SK-N-SH (cell line): ENCODE results near the gene NSUN4. TPM values are rescaled to one million over a fixed set of nuclear protein-coding genes. Genes with fewer than 3 reads are reported as not detected.

ENCODE experiments used
- CTCF ChIA-PET: fragments of 300-600, 350-600 bp; formaldehyde crosslinking; extraction: SDS; loops from one replicate; lab custom pipeline; 2021; lab: Yijun Ruan, JAX
- POLR2A ChIA-PET: fragments of 350-600 bp; sonication (Branson Sonifier 250); formaldehyde crosslinking; extraction: SDS; loops from one replicate; lab custom pipeline; 2020; ENCODE audit warnings: antibody characterized with exemption, inconsistent platforms; lab: Yijun Ruan, JAX
- DNase-seq: peaks from one replicate; pipeline ENCODE4 v3.0.0; 2012
- H2AFZ ChIP-seq: fragments of 200-600 bp; sonication (generic); 2 replicates; pipeline ENCODE4 v1.8.1; 2016; ENCODE audit warnings: antibody characterized with exemption, mild to moderate bottlenecking, low read depth
- H3F3A ChIP-seq: fragments of 200-600 bp; sonication (generic); replicated peaks from 2 replicates; pipeline ENCODE3; 2016; ENCODE audit warnings: antibody characterized with exemption, mild to moderate bottlenecking; ENCODE audit not compliant: insufficient read depth
- H3K27ac ChIP-seq, 2 experiments: fragments of 200-500 bp in 1 of 2; fragments of 200-600 bp in 1 of 2; sonication (Bioruptor generic) in 1 of 2; sonication (generic), shearing (Covaris generic) in 1 of 2; 2 replicates each; pipeline versions ENCODE4 v1.5.1 to v1.6.1; 2014 to 2016; ENCODE audit warnings: low read depth in 2 of 2, inconsistent platforms in 1 of 2, low read length in 1 of 2, mild to moderate bottlenecking in 1 of 2, mixed read lengths in 1 of 2
- H3K27me3 ChIP-seq: fragments of 200-600 bp; sonication (generic), shearing (Covaris generic); 2 replicates; pipeline ENCODE4 v1.6.1; 2016; ENCODE audit warnings: mixed run types; ENCODE audit not compliant: insufficient read depth
- H3K36me3 ChIP-seq, 2 experiments: fragments of 200-500 bp in 1 of 2; fragments of 200-600 bp in 1 of 2; sonication (Bioruptor generic) in 1 of 2; sonication (generic) in 1 of 2; replicated peaks in 1 of 2; 2 replicates each; pipeline versions ENCODE3 to v1.5.1; 2014 to 2016; ENCODE audit warnings: low read length in 1 of 2, mild to moderate bottlenecking in 1 of 2; ENCODE audit not compliant: insufficient read depth in 2 of 2, control insufficient read depth in 1 of 2
- H3K4me1 ChIP-seq, 2 experiments: fragments of 200-500 bp in 1 of 2; fragments of 200-600 bp in 1 of 2; sonication (Bioruptor generic) in 1 of 2; sonication (generic), shearing (Covaris generic) in 1 of 2; 2 replicates each; pipeline versions ENCODE4 v1.5.1 to v1.6.1; 2014 to 2016; ENCODE audit warnings: low read depth in 1 of 2, low read length in 1 of 2, mixed run types in 1 of 2; ENCODE audit not compliant: insufficient read depth in 2 of 2, control insufficient read depth in 1 of 2
- H3K4me2 ChIP-seq: fragments of 200-600 bp; sonication (generic), shearing (Covaris generic); 2 replicates; pipeline ENCODE4 v1.6.1; 2017; ENCODE audit warnings: mixed run types
- H3K4me3 ChIP-seq, 2 experiments: fragments of 200-500 bp in 1 of 2; fragments of 200-600 bp in 1 of 2; sonication (Bioruptor generic) in 1 of 2; sonication (generic), shearing (Covaris generic) in 1 of 2; 2 replicates each; pipeline versions ENCODE4 v1.5.1 to v1.8.1; 2014 to 2016; ENCODE audit warnings: low read depth in 2 of 2, inconsistent platforms in 1 of 2, low read length in 1 of 2, mild to moderate bottlenecking in 1 of 2, mixed read lengths in 1 of 2, moderate library complexity in 1 of 2
- H3K79me2 ChIP-seq: fragments of 200-600 bp; sonication (generic); 2 replicates; pipeline ENCODE4 v1.8.1; 2017; ENCODE audit warnings: mild to moderate bottlenecking; ENCODE audit not compliant: insufficient read depth
- H3K9ac ChIP-seq: fragments of 200-600 bp; sonication (generic); 2 replicates; pipeline ENCODE4 v1.6.1; 2017; ENCODE audit warnings: mixed run types
- H3K9me2 ChIP-seq: fragments of 200-600 bp; sonication (generic); 2 replicates; pipeline ENCODE4 v1.6.1; 2017; ENCODE audit warnings: mixed run types
- H3K9me3 ChIP-seq: fragments of 200-600 bp; sonication (generic); 2 replicates; pipeline ENCODE4 v1.6.1; 2017; ENCODE audit warnings: mixed run types, mild to moderate bottlenecking, moderate library complexity
- H4K20me1 ChIP-seq: fragments of 200-600 bp; sonication (generic); 2 replicates; pipeline ENCODE4 v1.6.1; 2017; ENCODE audit warnings: mild to moderate bottlenecking, mixed run types; ENCODE audit not compliant: insufficient read depth
- EP300 ChIP-seq, 2 experiments: IDR thresholded peaks; 2 replicates each; pipeline versions ENCODE4 v1.4.0 to v1.6.1; 2012; ENCODE audit warnings: borderline replicate concordance in 1 of 2, low read depth in 1 of 2, low read length in 1 of 2
- EZH2phosphoT487 ChIP-seq: fragments of 200-600 bp; sonication (generic); IDR thresholded peaks from 2 replicates; pipeline ENCODE4 v1.6.1; 2017; ENCODE audit warnings: low read depth, mixed run types, mild to moderate bottlenecking, antibody characterized with exemption, moderate library complexity, borderline replicate concordance
- FOSL2 ChIP-seq: IDR thresholded peaks from 2 replicates; pipeline ENCODE4 v1.4.0; 2012; ENCODE audit warnings: low read depth, mild to moderate bottlenecking, moderate library complexity, borderline replicate concordance
- FOXJ3 ChIP-seq: sonication (generic); formaldehyde crosslinking; IDR thresholded peaks from 2 replicates; pipeline ENCODE4 v1.5.1; 2020; ENCODE audit warnings: mild to moderate bottlenecking, missing genetic modification reagents
- FOXM1 ChIP-seq: IDR thresholded peaks from 2 replicates; pipeline ENCODE4 v1.4.0; 2012; ENCODE audit warnings: low read depth, mild to moderate bottlenecking
- GABPA ChIP-seq: IDR thresholded peaks from 2 replicates; pipeline ENCODE4 v1.4.0; 2012; ENCODE audit warnings: low read depth, mild to moderate bottlenecking
- GATA2 ChIP-seq: sonication (generic); formaldehyde crosslinking; IDR thresholded peaks from 2 replicates; pipeline ENCODE4 v1.5.0; 2020; ENCODE audit warnings: mild to moderate bottlenecking, missing genetic modification reagents
- JUND ChIP-seq: IDR thresholded peaks from 2 replicates; pipeline ENCODE4 v1.4.0; 2012
- MEF2A ChIP-seq: IDR thresholded peaks from 2 replicates; pipeline ENCODE4 v1.4.0; 2012; ENCODE audit warnings: low read depth, borderline replicate concordance
- MXI1 ChIP-seq: IDR thresholded peaks from 2 replicates; pipeline ENCODE4 v1.6.1; 2012; ENCODE audit warnings: mild to moderate bottlenecking, low read depth, low read length, improper control_type of control experiment
- NFIC ChIP-seq: IDR thresholded peaks from 2 replicates; pipeline ENCODE4 v1.4.0; 2012; ENCODE audit warnings: borderline replicate concordance
- POLR2AphosphoS5 ChIP-seq: IDR thresholded peaks from 2 replicates; pipeline ENCODE4 v1.6.1; 2012; ENCODE audit warnings: low read depth, low read length
- RCOR1 ChIP-seq: fragments of 150-350 bp; IDR thresholded peaks from 2 replicates; pipeline ENCODE4 v1.6.1; 2017; ENCODE audit warnings: antibody characterized with exemption, low read length
- RFX5 ChIP-seq: IDR thresholded peaks from 2 replicates; pipeline ENCODE4 v1.6.1; 2012; ENCODE audit warnings: mild to moderate bottlenecking, improper control_type of control experiment, low read length
- RXRA ChIP-seq: IDR thresholded peaks from 2 replicates; pipeline ENCODE4 v1.4.0; 2012; ENCODE audit warnings: low read depth, mild to moderate bottlenecking, borderline replicate concordance
- SMC3 ChIP-seq: IDR thresholded peaks from 2 replicates; pipeline ENCODE4 v1.6.1; 2012; ENCODE audit warnings: low read depth, low read length, improper control_type of control experiment
- YY1 ChIP-seq: IDR thresholded peaks from 2 replicates; pipeline ENCODE4 v1.4.0; 2012; ENCODE audit warnings: low read depth, mild to moderate bottlenecking
- WGBS: methylation state at CpG from one replicate; pipeline ENCODE4 v1.1.6; 2017; ENCODE audit warnings: low lambda C conversion rate; 5-methylcytosine and 5-hydroxymethylcytosine counted together
- polyA plus RNA-seq, 3 experiments: library from polyadenylated mRNA; depleted of rRNA; stranded (reverse); fragments of >200 nt; gene quantifications; 2 replicates each; pipeline ENCODE4 v1.2.3, GENCODE V29; 2012
- TF ChIP-seq, protein P1 (sequence below): IDR thresholded peaks from 2 replicates; pipeline ENCODE4 v1.4.0; 2012; ENCODE audit warnings: low read depth
- TF ChIP-seq, protein P2 (sequence below): IDR thresholded peaks from 2 replicates; pipeline ENCODE4 v1.4.0; 2012; ENCODE audit warnings: low read depth, borderline replicate concordance
- TF ChIP-seq, protein P3 (sequence below): fragments of 150-350 bp; IDR thresholded peaks from 2 replicates; pipeline ENCODE4 v1.6.1; 2017; ENCODE audit warnings: antibody characterized with exemption, low read length, low read depth, borderline replicate concordance
- TF ChIP-seq, protein P4 (sequence below): IDR thresholded peaks from 2 replicates; pipeline ENCODE4; 2012

NSUN4 gene
- polyA plus RNA-seq, 1 of the 3 experiments (the other 2 are of a cell fraction): 14.7 TPM

DNA sequence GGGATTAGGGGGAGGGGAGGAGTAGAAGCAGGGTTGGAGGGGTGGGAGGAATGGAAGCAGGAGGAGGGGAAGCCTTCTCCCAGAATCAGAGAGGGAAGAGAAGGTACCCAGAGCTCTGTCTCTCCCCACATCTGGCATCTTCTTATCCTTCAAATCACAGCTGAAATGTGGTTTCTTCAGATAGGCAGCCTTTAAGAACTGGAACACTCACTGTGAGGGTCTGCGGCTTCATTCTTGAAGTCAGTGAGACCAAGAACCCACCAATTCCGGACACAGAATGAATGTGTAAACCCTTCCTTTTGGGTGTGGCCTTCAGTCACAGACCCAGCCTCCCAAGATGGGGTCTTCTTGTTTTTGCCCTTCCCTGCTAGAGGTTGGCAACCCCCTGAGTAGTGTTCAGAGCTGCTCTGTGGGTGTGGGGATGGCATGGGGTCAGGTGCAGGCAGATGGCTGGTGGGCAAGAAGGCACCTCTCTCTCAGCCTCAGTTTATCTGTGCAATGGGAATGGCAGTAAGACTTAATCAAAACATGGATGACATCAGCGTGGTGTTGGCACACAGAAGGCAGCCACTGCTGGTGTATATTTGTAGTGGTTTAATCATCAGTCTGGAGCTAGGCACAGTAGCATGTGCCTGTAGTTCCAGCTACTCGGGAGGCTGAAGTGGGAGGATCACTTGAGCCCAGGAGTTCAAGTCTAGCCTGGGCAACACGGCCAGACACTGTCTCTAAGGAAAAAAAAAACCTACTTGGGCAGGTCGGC, 60.7 kb downstream of the NSUN4 start:
- no peak for TF ChIP-seq RXRA
- TF ChIP-seq GABPA: no peak
- TF ChIP-seq RFX5: no peak
- TF ChIP-seq, protein P1, sequence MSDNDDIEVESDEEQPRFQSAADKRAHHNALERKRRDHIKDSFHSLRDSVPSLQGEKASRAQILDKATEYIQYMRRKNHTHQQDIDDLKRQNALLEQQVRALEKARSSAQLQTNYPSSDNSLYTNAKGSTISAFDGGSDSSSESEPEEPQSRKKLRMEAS: no peak
- TF ChIP-seq FOXJ3 (CRISPR knock-in tag): no peak
- TF ChIP-seq SMC3: no peak
- TF ChIP-seq JUND: no peak
- TF ChIP-seq RCOR1: no peak
- TF ChIP-seq EZH2phosphoT487: no peak
- no peak for TF ChIP-seq GATA2 (CRISPR knock-in tag)
- TF ChIP-seq, protein P2, sequence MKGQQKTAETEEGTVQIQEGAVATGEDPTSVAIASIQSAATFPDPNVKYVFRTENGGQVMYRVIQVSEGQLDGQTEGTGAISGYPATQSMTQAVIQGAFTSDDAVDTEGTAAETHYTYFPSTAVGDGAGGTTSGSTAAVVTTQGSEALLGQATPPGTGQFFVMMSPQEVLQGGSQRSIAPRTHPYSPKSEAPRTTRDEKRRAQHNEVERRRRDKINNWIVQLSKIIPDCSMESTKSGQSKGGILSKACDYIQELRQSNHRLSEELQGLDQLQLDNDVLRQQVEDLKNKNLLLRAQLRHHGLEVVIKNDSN: no peak
- TF ChIP-seq EP300 (IDR thresholded peaks at IDR 0.05; ENCODE audit: borderline replicate concordance in 1 of 2, low read depth in 1 of 2, low read length in 1 of 2): no peak
- Histone ChIP-seq H3K9ac (no peak overlapping the region), H3K27ac (no peak overlapping the region), H3K79me2 (no peaks in the 10 kb centered on the region), H3K36me3 (no peaks in the 10 kb centered on the region), H3K4me2 (no peak overlapping the region), H3F3A (no peaks in the 10 kb centered on the region), H3K9me2 (no peaks in the 10 kb centered on the region), H3K27me3 (no peaks in the 10 kb centered on the region), H4K20me1 (no peaks in the 10 kb centered on the region), H3K4me1 (peaks cover 0 to 5% of the 10 kb centered on the region in 2 experiments; a peak in 1 of 4 replicates), H2AFZ (no peak overlapping the region), H3K9me3 (no peaks in the 10 kb centered on the region), H3K4me3 (no peak overlapping the region)
- DNase-seq: no peak
- WGBS: 83% methylated on average over 5 of the region's 6 CpGs
- POLR2A ChIA-PET: no interaction called here
- CTCF ChIA-PET: interaction anchor here (1.1 to 1.9 kb wide), 3 partner anchors 9 to 127 kb away, joined by 3 to 7 read pairs (median 4); no protein-coding TSS in a partner anchor

DNA sequence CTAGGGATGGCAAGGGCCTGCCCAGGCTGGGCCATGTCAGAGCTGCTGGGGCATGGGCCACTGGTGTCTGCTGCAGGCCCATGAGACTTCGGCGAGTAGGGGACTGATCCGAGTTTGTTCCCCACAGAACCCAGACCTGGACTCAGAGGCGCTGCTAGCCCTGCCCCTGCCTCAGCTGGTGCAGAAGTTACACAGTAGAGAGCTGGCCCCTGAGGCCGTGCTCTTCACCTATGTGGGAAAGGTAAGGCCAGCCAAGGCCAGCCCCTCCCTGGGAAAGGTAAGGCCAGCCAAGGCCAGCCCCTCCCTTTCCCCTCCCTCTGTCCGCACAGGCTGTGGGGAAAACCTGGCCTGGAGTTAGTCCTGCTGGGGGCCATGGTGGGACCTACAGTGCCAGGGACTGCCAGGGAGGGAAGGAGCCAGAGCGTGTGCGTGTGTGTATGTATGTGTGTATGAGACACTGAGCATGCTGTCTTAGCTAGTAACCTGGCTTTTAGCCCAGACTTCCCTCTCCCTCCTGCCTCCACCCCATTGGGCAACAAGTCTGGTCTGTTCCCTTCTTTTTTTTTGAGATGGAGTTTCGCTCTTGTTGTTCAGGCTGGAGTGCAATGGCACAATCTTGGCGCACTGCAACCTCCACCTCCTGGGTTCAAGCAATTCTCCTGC, 61.5 kb downstream of the NSUN4 start:
- Histone ChIP-seq H3K9me2 (no peaks in the 10 kb centered on the region), H3K4me3 (no peak overlapping the region), H3K4me2 (no peak overlapping the region), H3K9ac (no peak overlapping the region), H3K27ac (no peak overlapping the region), H3F3A (no peaks in the 10 kb centered on the region), H3K79me2 (no peaks in the 10 kb centered on the region), H3K36me3 (no peaks in the 10 kb centered on the region), H3K27me3 (no peaks in the 10 kb centered on the region), H4K20me1 (no peaks in the 10 kb centered on the region), H3K4me1 (peaks cover 0 to under 1% of the 10 kb centered on the region in 2 experiments; a peak in 1 of 4 replicates), H2AFZ (no peak overlapping the region), H3K9me3 (no peaks in the 10 kb centered on the region)
- POLR2A ChIA-PET: interaction anchor here (1.2 kb wide), 1 partner anchor 210 kb away, joined by 3 read pairs; no protein-coding TSS in a partner anchor
- CTCF ChIA-PET: interaction anchor here (0.7 to 3.0 kb wide), 5 partner anchors 8 to 132 kb away, joined by 3 to 9 read pairs (median 4); no protein-coding TSS in a partner anchor
- DNase-seq: no peak
- WGBS: 90% methylated on average over 5 of the region's 10 CpGs
- TF ChIP-seq RFX5 (no peak), POLR2AphosphoS5 (no peak), MEF2A (no peak), EP300 (IDR thresholded peaks at IDR 0.05; ENCODE audit: borderline replicate concordance in 1 of 2, low read depth in 1 of 2, low read length in 1 of 2) (no peak), FOXM1 (no peak), MXI1 (no peak), NFIC (no peak), YY1 (no peak), FOSL2 (no peak), EZH2phosphoT487 (no peak), JUND (no peak), GATA2 (CRISPR knock-in tag) (no peak), RXRA (no peak)
- TF ChIP-seq, protein P3, sequence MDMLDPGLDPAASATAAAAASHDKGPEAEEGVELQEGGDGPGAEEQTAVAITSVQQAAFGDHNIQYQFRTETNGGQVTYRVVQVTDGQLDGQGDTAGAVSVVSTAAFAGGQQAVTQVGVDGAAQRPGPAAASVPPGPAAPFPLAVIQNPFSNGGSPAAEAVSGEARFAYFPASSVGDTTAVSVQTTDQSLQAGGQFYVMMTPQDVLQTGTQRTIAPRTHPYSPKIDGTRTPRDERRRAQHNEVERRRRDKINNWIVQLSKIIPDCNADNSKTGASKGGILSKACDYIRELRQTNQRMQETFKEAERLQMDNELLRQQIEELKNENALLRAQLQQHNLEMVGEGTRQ: no peak
- TF ChIP-seq, protein P2: no peak
- TF ChIP-seq, protein P1: no peak
- TF ChIP-seq, protein P4, sequence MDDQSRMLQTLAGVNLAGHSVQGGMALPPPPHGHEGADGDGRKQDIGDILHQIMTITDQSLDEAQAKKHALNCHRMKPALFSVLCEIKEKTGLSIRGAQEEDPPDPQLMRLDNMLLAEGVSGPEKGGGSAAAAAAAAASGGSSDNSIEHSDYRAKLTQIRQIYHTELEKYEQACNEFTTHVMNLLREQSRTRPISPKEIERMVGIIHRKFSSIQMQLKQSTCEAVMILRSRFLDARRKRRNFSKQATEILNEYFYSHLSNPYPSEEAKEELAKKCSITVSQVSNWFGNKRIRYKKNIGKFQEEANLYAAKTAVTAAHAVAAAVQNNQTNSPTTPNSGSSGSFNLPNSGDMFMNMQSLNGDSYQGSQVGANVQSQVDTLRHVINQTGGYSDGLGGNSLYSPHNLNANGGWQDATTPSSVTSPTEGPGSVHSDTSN: no peak
